HPDE6-E6E7 (cell line): ENCODE results near the gene REEP5.
"Not testable (repeated sequence)": the region's sequence is repeated elsewhere in the genome, so short reads cannot be mapped to it uniquely, and the experiment has no call there.

ENCODE experiments used
- DNase-seq: peaks from one replicate; pipeline ENCODE4 v3.0.0; 2011; ENCODE audit warnings: missing footprints; ENCODE audit errors: extremely low spot score

Gene REEP5

DNA sequence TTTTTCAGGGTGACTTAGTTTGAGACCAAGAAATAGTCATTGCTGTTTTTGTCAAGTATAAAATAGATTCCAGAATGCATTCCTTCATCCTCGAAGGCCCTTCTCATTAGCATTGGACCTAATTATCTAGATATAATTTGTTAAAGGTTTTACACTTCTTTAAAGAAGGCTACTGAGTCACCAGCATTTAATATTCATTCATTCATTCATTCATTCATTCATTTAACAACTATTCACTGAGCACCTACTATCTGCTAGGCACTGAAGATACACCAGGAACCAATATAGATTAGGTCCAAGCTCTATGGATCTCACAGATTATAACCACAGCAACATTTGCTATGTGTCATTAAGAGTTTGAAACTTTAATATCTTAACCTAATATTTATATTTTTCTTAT, 11.1 kb upstream of the REEP5 start:
- DNase-seq, result no peak

DNA sequence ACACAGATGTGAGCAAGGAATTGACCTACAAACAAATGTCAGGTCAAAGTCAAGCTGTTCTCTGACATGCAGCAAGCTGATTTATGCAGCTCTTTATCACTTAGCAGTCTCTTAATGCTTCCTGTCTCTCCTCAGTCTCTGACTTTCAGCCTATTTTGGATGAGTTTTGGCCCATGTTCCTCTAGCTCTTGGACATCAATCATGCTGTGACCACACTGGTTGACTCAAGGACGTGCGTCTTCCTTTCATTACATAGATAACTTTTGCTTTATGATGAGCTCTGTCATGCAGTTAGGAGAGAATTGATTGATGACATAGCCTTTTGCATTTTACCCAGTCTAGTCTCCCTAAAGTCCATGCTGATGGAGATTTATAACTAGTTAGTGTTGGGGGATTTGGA, 9.4 kb upstream of the REEP5 start:
- no peak for DNase-seq

DNA sequence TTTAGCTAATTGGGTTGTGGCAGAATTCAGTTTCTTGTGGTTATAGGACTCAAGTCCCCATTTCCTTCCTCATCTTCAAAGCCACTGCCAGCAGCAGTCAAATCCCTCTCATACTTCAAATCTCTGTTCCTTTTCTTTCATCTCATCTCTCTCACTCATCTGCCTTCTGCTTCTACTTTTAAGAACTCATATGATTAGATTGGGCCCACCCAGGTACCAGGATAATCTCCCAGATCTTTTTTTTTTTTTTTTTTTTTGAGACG, 8.0 kb upstream of the REEP5 start:
- no peak for DNase-seq

- no peak for DNase-seq
Measured at GRCh38 chr5:112929336-112930081, 7.5 kb upstream of the REEP5 start.

DNA sequence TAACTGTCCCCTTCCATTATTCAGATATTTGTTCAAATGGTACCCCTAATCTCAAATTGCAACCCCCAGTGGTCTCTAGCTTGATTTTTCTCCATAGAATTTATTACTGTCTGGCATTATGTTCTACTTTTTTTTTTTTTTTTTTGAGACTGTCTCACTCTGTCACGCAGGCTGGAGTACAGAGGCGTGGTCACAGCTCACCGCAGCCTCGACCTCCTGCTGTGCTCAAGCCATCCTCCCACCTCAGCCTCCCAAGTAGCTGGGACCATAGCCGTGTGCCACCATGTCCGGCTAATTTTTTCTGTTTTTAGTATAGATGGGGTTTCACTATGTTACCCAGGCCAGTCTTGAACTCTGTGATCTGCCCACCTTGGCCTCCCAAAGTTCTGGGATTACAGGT, 2.0 kb upstream of the REEP5 start:
- DNase-seq, result no peak

DNA sequence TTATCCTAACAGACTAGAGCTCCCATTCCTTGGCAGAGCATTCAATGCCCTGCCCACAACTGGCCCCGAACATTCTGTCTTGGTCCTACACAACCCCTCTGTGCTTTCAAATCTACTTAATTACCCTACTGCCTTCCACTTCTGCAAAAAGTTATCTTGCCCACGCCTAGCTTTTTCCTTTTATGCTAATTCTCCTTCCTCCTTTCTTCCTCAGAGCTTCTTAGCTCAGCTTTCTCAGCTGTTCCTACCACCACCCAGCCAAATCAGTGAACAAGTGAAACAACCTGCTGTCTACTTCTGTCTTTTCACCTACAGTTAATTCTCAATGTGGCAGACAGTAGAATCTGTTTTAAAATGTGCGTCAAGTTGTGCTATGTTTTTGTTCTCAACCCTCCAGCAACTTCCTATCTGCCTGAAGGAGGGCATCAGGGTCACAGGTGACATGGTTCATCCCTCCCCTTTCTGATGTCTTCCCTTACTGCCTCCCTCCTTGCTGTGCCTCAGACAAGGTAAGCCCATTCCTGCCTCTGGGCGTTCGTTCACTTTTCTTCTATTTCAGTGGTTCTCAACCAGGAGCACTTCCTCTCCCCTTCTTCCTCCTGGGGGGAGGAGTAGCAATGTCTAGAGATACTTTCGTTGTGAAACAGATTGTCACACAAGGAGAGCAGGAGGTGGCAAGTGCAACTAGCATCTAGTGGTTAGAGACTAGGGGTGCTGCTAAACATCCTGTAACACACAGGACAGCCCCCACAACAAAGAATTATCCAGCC, 1.3 kb upstream of the REEP5 start:
- no peak for DNase-seq

GRCh38 chr5:112921026-112921832, 798 bp downstream of the REEP5 start:
- peak; percentile 41 for DNase-seq

DNA sequence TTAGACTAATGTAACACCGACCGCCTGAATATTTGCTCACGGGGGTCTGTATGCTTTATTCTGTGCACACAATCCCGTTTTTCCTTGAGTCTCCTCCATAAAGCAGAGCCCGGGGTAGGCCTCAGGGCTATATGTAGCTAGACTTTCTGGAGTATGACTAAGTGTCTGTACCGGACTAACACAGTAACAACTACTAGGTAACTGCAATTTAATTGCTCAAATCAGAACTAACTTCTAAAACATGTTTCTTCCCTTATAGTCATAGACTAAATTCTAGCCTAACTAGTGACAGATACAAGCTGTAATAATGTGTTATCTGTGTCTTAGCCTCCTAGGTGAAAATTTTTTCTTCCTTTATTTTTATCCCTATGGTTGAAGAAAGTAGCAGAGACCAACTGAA, 2.1 kb downstream of the REEP5 start:
- DNase-seq, result no peak

DNA sequence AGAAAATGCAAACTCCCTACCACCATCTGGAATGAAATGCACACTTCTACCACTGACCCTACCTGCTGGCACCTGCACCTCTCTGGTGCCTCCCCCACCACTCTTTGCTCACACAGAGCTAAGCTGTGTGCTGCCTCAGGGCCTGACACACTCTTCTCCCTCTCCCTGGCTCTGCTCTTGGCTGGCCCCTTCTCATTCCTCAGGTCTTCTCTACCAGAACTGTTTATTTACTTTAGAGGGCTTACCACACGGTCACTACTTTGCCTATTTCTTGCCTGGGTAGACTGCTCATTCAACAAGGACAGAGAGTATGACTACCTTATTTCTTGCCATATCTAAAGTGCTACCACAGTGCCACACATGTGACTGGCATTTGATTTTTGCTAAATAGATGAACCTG, 3.3 kb downstream of the REEP5 start:
- no peak for DNase-seq

DNA sequence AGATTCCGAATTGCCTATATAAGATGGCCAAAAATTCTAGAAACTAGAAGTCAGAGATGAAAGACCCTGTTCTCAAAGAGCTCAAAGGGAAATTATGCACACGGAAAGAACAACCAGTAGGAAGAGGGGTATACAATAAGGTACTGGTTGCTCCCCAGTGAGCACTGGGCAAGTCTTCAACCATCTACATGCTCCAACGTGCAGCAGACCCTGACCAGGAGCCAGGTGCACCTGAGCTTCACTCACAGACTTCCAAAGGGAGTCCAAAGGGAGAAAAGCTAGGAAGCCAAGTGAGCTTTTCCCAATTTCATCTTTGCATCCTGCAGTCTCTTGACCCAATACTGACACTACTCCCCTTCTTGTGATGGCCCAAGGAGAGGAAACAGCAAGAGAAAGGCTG, 3.9 kb downstream of the REEP5 start:
- no peak for DNase-seq

DNA sequence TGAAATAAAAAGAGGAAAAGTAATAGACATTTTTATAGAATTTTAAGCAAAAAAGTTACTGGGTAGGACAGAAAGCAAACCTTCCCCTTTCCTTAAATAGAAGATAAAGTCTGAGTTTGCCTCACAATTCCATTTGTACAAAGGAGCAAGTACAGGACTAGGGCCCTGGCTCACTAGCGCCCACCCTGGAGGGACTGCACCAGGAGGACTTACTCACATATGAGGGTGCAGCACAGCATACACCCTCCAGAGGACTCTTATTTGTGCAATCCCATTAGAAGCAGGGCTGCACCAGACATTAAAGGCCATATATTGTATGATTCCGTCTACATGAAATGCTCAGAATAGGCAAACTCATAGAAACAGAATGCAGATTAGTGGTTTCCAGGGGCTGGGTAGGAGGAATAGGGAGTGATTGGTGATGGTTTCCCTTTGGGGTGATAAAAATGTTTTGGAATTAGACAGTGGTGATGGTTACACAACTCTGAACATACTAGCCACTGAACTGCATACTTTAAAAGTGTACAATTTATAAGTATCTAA, 4.5 kb downstream of the REEP5 start:
- DNase-seq, result no peak

GRCh38 chr5:112915831-112916230, 6.2 kb downstream of the REEP5 start:
- no peak for DNase-seq

DNA sequence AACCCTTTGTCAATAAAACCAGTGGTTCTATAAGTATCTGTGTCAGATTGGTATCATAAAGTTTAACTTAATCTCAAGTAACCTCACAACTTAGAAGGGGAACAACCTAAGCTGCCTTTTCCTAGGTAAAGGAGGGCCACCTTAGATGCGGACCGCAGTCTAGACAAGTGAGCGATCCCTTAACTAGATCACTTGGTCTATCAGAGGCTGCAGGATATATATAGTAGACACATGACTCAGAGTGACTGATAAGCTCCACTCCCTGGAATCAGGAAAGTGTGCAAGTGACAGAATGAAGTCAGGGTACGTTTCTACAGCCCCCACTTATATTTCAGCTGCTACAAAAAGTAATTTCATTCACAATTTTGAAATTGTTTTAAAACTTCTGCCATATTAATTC, 7.4 kb downstream of the REEP5 start:
- peak; percentile 14 for DNase-seq

- no peak for DNase-seq
Measured at GRCh38 chr5:112910529-112910928, 11.5 kb downstream of the REEP5 start.

GRCh38 chr5:112908854-112909253, 13.2 kb downstream of the REEP5 start:
- no peak for DNase-seq

- no peak for DNase-seq
Measured at GRCh38 chr5:112907166-112907631, 14.8 kb downstream of the REEP5 start.

- no peak for DNase-seq
Measured at GRCh38 chr5:112906637-112907036, 15.4 kb downstream of the REEP5 start.

GRCh38 chr5:112904996-112905395, 17.0 kb downstream of the REEP5 start:
- DNase-seq, result not testable (repeated sequence)

DNA sequence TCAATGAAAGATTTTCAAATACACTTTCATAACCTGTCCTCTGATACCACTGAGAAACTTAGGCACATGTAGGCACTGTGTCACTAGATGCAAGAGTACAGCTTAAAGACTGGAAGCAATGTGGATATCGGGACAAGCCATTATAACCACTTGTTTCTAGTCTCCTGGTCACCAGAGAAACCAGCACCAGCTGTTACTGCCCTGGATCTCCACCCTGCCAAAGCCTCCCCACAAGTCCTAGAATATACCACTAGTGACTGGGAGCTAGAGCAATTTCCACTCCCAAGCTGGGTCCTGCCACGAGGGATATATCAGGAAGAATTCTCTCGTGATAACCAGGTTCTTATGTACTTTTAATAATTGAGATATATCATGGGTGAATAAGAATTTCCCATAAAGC, 19.5 kb downstream of the REEP5 start:
- no peak for DNase-seq

GRCh38 chr5:112895682-112896081, 26.3 kb downstream of the REEP5 start:
- no peak for DNase-seq

GRCh38 chr5:112892776-112893175, 29.3 kb downstream of the REEP5 start:
- DNase-seq, result no peak

GRCh38 chr5:112892066-112892465, 30.0 kb downstream of the REEP5 start:
- DNase-seq, result not testable (repeated sequence)
